GM10248 (cell line): Measurements from ENCODE around the gene FLYWCH2.
"Not testable (repeated sequence)": the region's sequence is repeated elsewhere in the genome, so short reads cannot be mapped to it uniquely, and the experiment has no call there.

Experiments
- CTCF ChIA-PET: fragments of 300-600 bp; sonication (Branson Sonifier 250); formaldehyde crosslinking; extraction: SDS; loops from one replicate; lab custom pipeline; 2021; ENCODE audit warnings: antibody characterized with exemption; lab: Yijun Ruan, JAX
- POLR2A ChIA-PET: fragments of 350-650 bp; sonication (Branson Sonifier 250); formaldehyde crosslinking; extraction: SDS; loops from one replicate; lab custom pipeline; 2020; ENCODE audit warnings: antibody characterized with exemption; lab: Yijun Ruan, JAX
- DNase-seq: peaks from one replicate; pipeline ENCODE4 v3.0.0; 2012; ENCODE audit errors: extremely low spot score
- CTCF ChIP-seq: IDR thresholded peaks from 2 replicates; pipeline ENCODE4 v1.5.1; 2012; ENCODE audit warnings: mild to moderate bottlenecking, low read depth; ENCODE audit errors: extremely low read depth, missing control alignments, control extremely low read depth

Gene FLYWCH2

GRCh38 chr16:2942045-2942444 is 59.0 kb downstream of the FLYWCH2 start:
- CTCF ChIA-PET, result interaction anchor here (1.6 to 7.5 kb wide), 3 partner anchors 15 to 22 kb away, joined by 5 to 54 read pairs (median 23); partner anchors contain the start of gene KREMEN2
- TF ChIP-seq CTCF, result no peak
- no peak for DNase-seq
- POLR2A ChIA-PET, result no interaction called here

- POLR2A ChIA-PET, result not testable (repeated sequence)
Measured at GRCh38 chr16:2943716-2944115, 60.7 kb downstream of the FLYWCH2 start.

GRCh38 chr16:2946649-2947048 is 63.6 kb downstream of the FLYWCH2 start:
- ChIA-PET POLR2A (no interaction called here), CTCF (interaction anchor here (0.9 to 5.2 kb wide), 4 partner anchors 8 to 61 kb away, joined by 3 to 20 read pairs (median 5); no protein-coding TSS in a partner anchor)
- no peak for TF ChIP-seq CTCF
- no peak for DNase-seq

More at GRCh38 chr16:2943716-2944115, 60.7 kb downstream of the FLYWCH2 start:
- CTCF ChIA-PET, result interaction anchor here (1.2 to 7.5 kb wide), 4 partner anchors 9 to 39 kb away, joined by 3 to 54 read pairs (median 12); partner anchors contain the start of gene KREMEN2
- not testable (repeated sequence) for DNase-seq
